IMR-90 (cell line): ENCODE results near the gene PAM. TPM values are rescaled to one million over a fixed set of nuclear protein-coding genes. Genes with fewer than 3 reads are reported as not detected.

Experiments
- ATAC-seq: fragments of 200-7000 bp; cut with Tn5 transposase; 2 replicates; pipeline ENCODE4 v1.9.1; 2020; ENCODE audit warnings: low read depth, mild to moderate bottlenecking, moderate library complexity
- BruUV-seq: library from RNA; stranded (reverse); fragments of 400-500 nt; replicated peaks from 2 replicates; lab custom pipeline; 2021; lab: Mats Ljungman, UMichigan
- CTCF ChIA-PET: fragments of 300-600 bp; formaldehyde crosslinking; extraction: SDS; loops from one replicate; lab custom pipeline; 2021; ENCODE audit warnings: antibody characterized with exemption; lab: Yijun Ruan, JAX
- POLR2A ChIA-PET: fragments of 300-600 bp; sonication (Branson Sonifier 250); formaldehyde crosslinking; loops from one replicate; lab custom pipeline; 2022; ENCODE audit warnings: antibody characterized with exemption; ENCODE audit not compliant: unreplicated experiment; lab: Charles Lee
- DNase-seq: peaks from one replicate; pipeline ENCODE4 v3.0.0; 2013
- H2AFZ ChIP-seq: replicated peaks from 2 replicates; pipeline ENCODE3; 2013; ENCODE audit warnings: low read length, mild to moderate bottlenecking; ENCODE audit not compliant: poor library complexity
- H2AK5ac ChIP-seq: 2 replicates; pipeline ENCODE4 v1.6.1; 2013; ENCODE audit warnings: low read depth, low read length, inconsistent platforms
- H2AK9ac ChIP-seq: replicated peaks from 2 replicates; pipeline ENCODE3; 2013; ENCODE audit warnings: mild to moderate bottlenecking, low read depth, low read length, moderate library complexity; ENCODE audit not compliant: poor library complexity
- H2BK120ac ChIP-seq: 2 replicates; pipeline ENCODE4 v1.6.1; 2013; ENCODE audit warnings: low read depth, low read length, inconsistent platforms
- H2BK15ac ChIP-seq: 3 replicates; pipeline ENCODE4 v1.6.1; 2013; ENCODE audit warnings: low read depth, low read length, inconsistent platforms
- H2BK20ac ChIP-seq: 2 replicates; pipeline ENCODE4 v1.6.1; 2013; ENCODE audit warnings: low read depth, mild to moderate bottlenecking, inconsistent platforms, low read length, moderate library complexity
- H2BK5ac ChIP-seq: 2 replicates; pipeline ENCODE4 v1.6.1; 2013; ENCODE audit warnings: mild to moderate bottlenecking, low read depth, low read length, inconsistent platforms; ENCODE audit not compliant: poor library complexity, severe bottlenecking
- H3K14ac ChIP-seq: replicated peaks from 2 replicates; pipeline ENCODE4 v1.6.1; 2013; ENCODE audit warnings: low read depth, low read length, inconsistent platforms
- H3K18ac ChIP-seq: 2 replicates; pipeline ENCODE4 v1.6.1; 2013; ENCODE audit warnings: low read depth, low read length, control low read depth
- H3K23ac ChIP-seq: 2 replicates; pipeline ENCODE4 v1.6.1; 2013; ENCODE audit warnings: low read depth, low read length, inconsistent platforms
- H3K27ac ChIP-seq: 2 replicates; pipeline ENCODE4 v1.5.1; 2013; ENCODE audit warnings: mild to moderate bottlenecking, control low read depth, low read length; ENCODE audit not compliant: insufficient read depth
- H3K27me3 ChIP-seq: 2 replicates; pipeline ENCODE4 v1.6.1; 2013; ENCODE audit warnings: low read length; ENCODE audit not compliant: control insufficient read depth, insufficient read depth
- H3K36me3 ChIP-seq: 2 replicates; pipeline ENCODE4 v1.6.1; 2013; ENCODE audit warnings: low read length, mixed read lengths; ENCODE audit not compliant: control insufficient read depth, insufficient read depth
- H3K4ac ChIP-seq: 2 replicates; pipeline ENCODE4 v1.6.1; 2013; ENCODE audit warnings: low read depth, low read length, inconsistent platforms
- H3K4me1 ChIP-seq: 2 replicates; pipeline ENCODE4 v1.6.1; 2013; ENCODE audit warnings: low read length, mixed read lengths; ENCODE audit not compliant: control insufficient read depth, insufficient read depth
- H3K4me2 ChIP-seq: 2 replicates; pipeline ENCODE4 v1.6.1; 2013; ENCODE audit warnings: low read depth, mild to moderate bottlenecking, control low read depth, low read length, moderate library complexity
- H3K4me3 ChIP-seq: 2 replicates; pipeline ENCODE4 v1.5.1; 2013; ENCODE audit warnings: low read depth, mild to moderate bottlenecking, control low read depth, low read length, moderate library complexity; ENCODE audit not compliant: insufficient read depth
- H3K56ac ChIP-seq: 2 replicates; pipeline ENCODE4 v1.6.1; 2013; ENCODE audit warnings: low read length, inconsistent platforms; ENCODE audit not compliant: insufficient read depth; ENCODE audit errors: extremely low read depth
- H3K79me1 ChIP-seq, 2 experiments: 2 replicates each; pipeline ENCODE4 v1.6.1; 2013; ENCODE audit warnings: low read length in 2 of 2, inconsistent platforms in 1 of 2, low read depth in 1 of 2
- H3K9ac ChIP-seq: 2 replicates; pipeline ENCODE4 v1.6.1; 2013; ENCODE audit warnings: low read depth, low read length, control low read depth
- H3K9me1 ChIP-seq: 2 replicates; pipeline ENCODE4 v1.6.1; 2013; ENCODE audit warnings: low read length, inconsistent platforms; ENCODE audit not compliant: insufficient read depth
- H3K9me3 ChIP-seq: 2 replicates; pipeline ENCODE4 v1.6.1; 2013; ENCODE audit warnings: low read length; ENCODE audit not compliant: control insufficient read depth, insufficient read depth
- H4K20me1 ChIP-seq: 2 replicates; pipeline ENCODE4 v1.6.1; 2013; ENCODE audit warnings: low read length, inconsistent platforms; ENCODE audit not compliant: insufficient read depth
- H4K5ac ChIP-seq: 2 replicates; pipeline ENCODE4 v1.6.1; 2013; ENCODE audit warnings: mild to moderate bottlenecking, low read depth, low read length, control low read depth
- H4K8ac ChIP-seq, 2 experiments: 2 replicates each; pipeline ENCODE4 v1.6.1; 2013; ENCODE audit warnings: low read depth in 2 of 2, low read length in 2 of 2, control low read depth in 1 of 2, inconsistent platforms in 1 of 2
- H4K91ac ChIP-seq: 2 replicates; pipeline ENCODE4 v1.6.1; 2013; ENCODE audit warnings: low read depth, low read length, inconsistent platforms; ENCODE audit not compliant: insufficient read depth
- CHD1 ChIP-seq: IDR thresholded peaks from 2 replicates; pipeline ENCODE4 v1.6.1; 2012; ENCODE audit warnings: low read depth, low read length, improper control_type of control experiment
- ELK1 ChIP-seq: fragments of 150-350 bp; IDR thresholded peaks from 2 replicates; pipeline ENCODE4 v1.6.1; 2016; ENCODE audit warnings: low read depth, mild to moderate bottlenecking, low read length, moderate library complexity, borderline replicate concordance
- MAZ ChIP-seq: IDR thresholded peaks from 2 replicates; pipeline ENCODE4 v1.6.1; 2012; ENCODE audit warnings: low read depth, mild to moderate bottlenecking, low read length, improper control_type of control experiment, moderate library complexity, borderline replicate concordance
- WGBS, 2 experiments: methylation state at CpG; one replicate each; pipeline versions ENCODE4 v1.1.5 to v1.1.7; 2013; ENCODE audit warnings: missing lambda C conversion rate in 2 of 2; ENCODE audit not compliant: insufficient read length in 1 of 2; ENCODE audit errors: extremely low coverage in 2 of 2; 5-methylcytosine and 5-hydroxymethylcytosine counted together
- dilution Hi-C: fragments of 300-500 bp; cut with HindIII; formaldehyde crosslinking; loops from one replicate; pipeline ENCODE4 v1.14.3; 2018; ENCODE audit warnings: low sequenced_read_pairs; ENCODE audit not compliant: unreplicated experiment
- in situ Hi-C: fragments of 300-500 bp; cut with MboI; formaldehyde crosslinking; loops from 3 replicates; pipeline ENCODE4 v1.14.3; 2019; ENCODE audit warnings: low sequenced_read_pairs, inconsistent platforms, mixed read lengths
- intact Hi-C: fragments of 100-400 bp; cut with micrococcal nuclease; formaldehyde crosslinking; loops from 2 replicates; pipeline ENCODE4 v1.10.0; 2022
- polyA plus RNA-seq, 3 experiments: library from polyadenylated mRNA; depleted of rRNA; stranded (reverse); fragments of >200 nt; gene quantifications; 2 replicates each; pipeline ENCODE4 v1.2.3, GENCODE V29; 2012; ENCODE audit warnings: low replicate concordance in 1 of 3
- total RNA-seq: library from RNA; depleted of rRNA; stranded (reverse); fragments of >200 nt; gene quantifications from 2 replicates; pipeline ENCODE4 v1.2.3, GENCODE V29; 2012

Gene PAM
- total and polyA plus RNA-seq, 2 of the 4 experiments (the other 2 are of a cell fraction): 115 to 179 TPM

- H3K4me2 ChIP-seq: no peak overlapping the region
- no peak overlapping the region for H3K18ac ChIP-seq
- peaks cover 3% of the 10 kb centered on the region; the same call in 1 of the 2 replicates for H3K9me1 ChIP-seq
- H2BK5ac ChIP-seq: no peak overlapping the region
- 86% methylated on average over 1 of the region's 3 CpGs; no CpG with 5 or more reads in 1 of the 2 experiments for WGBS, 2 experiments
- DNase-seq (no peak), ATAC-seq (no peak)
- H3K27ac ChIP-seq: no peak overlapping the region
- no peak overlapping the region for H2AK5ac ChIP-seq
- H2BK120ac ChIP-seq: no peak overlapping the region
- peaks cover 7 to 10% of the 10 kb centered on the region in 2 experiments; a peak in 3 of 4 replicates for H3K79me1 ChIP-seq
- H3K9me3 ChIP-seq: no peaks in the 10 kb centered on the region
- no peak overlapping the region for H4K8ac ChIP-seq
- no peak overlapping the region for H4K91ac ChIP-seq
- no peaks in the 10 kb centered on the region for H3K4me1 ChIP-seq
- H3K9ac ChIP-seq: no peak overlapping the region
- H4K20me1 ChIP-seq: no peaks in the 10 kb centered on the region
- peaks cover 4% of the 10 kb centered on the region; the same call in 1 of the 2 replicates for H3K36me3 ChIP-seq
- H2AFZ ChIP-seq: no peak overlapping the region
- TF ChIP-seq CHD1 (no peak), ELK1 (no peak), MAZ (no peak)
- no peak overlapping the region for H3K14ac ChIP-seq
- intact Hi-C loops (no loop called here), dilution Hi-C loops (no loop called here), in situ Hi-C loops (no loop called here)
- POLR2A ChIA-PET: no interaction called here
- no peaks in the 10 kb centered on the region for H3K27me3 ChIP-seq
- H4K5ac ChIP-seq: no peak overlapping the region
- no peak overlapping the region for H3K4ac ChIP-seq
- H2BK20ac ChIP-seq: no peak overlapping the region
- no TSS peak for BruUV-seq
- CTCF ChIA-PET: no interaction called here
- H3K23ac ChIP-seq: no peak overlapping the region
- H2AK9ac ChIP-seq: no peak overlapping the region
- H3K4me3 ChIP-seq: no peak overlapping the region
- H3K56ac ChIP-seq: no peak overlapping the region
- H2BK15ac ChIP-seq: no peak overlapping the region
Observed at GRCh38 chr5:102901424-102902134, 146.5 kb downstream of the PAM start.
